Mesothelial cell of epicardium (in vitro differentiated cells): ENCODE measurements around the gene KCNAB1. TPM values are rescaled to one million over a fixed set of nuclear protein-coding genes. Genes with fewer than 3 reads are reported as not detected.

ENCODE experiments used
- DNase-seq, 2 experiments: peaks; one replicate each; pipeline ENCODE4 v3.0.0; 2021; ENCODE audit warnings: low spot score in 2 of 2; ENCODE audit not compliant: unreplicated experiment in 2 of 2
- H3K27ac Mint-ChIP-seq: 2 replicates; pipeline ENCODE4 v1.8.0; 2021; ENCODE audit warnings: mixed read lengths
- H3K27me3 Mint-ChIP-seq: 2 replicates; pipeline ENCODE4 v1.8.0; 2021; ENCODE audit warnings: low read depth, mixed read lengths
- H3K36me3 Mint-ChIP-seq: 2 replicates; pipeline ENCODE4 v1.8.0; 2021; ENCODE audit warnings: mixed read lengths
- H3K4me1 Mint-ChIP-seq: 2 replicates; pipeline ENCODE4 v1.8.0; 2021; ENCODE audit warnings: mixed read lengths
- H3K4me3 Mint-ChIP-seq: 2 replicates; pipeline ENCODE4 v1.8.0; 2021; ENCODE audit warnings: mild to moderate bottlenecking, moderate library complexity, mixed read lengths
- H3K9me3 Mint-ChIP-seq: 2 replicates; pipeline ENCODE4 v1.8.0; 2021; ENCODE audit warnings: mixed read lengths
- total RNA-seq: library from RNA; stranded (reverse); gene quantifications from 3 replicates; pipeline ENCODE4 v1.2.1, GENCODE V29; 2021
- TF ChIP-seq, protein P1 (sequence below): fragments of 200-600 bp; sonication (generic); IDR thresholded peaks from one replicate; pipeline ENCODE4 v1.5.0; 2021; ENCODE audit warnings: antibody characterized with exemption; ENCODE audit not compliant: unreplicated experiment

The KCNAB1 gene
- total RNA-seq, 1 donor from 2014 or later: 3.7 TPM

DNA sequence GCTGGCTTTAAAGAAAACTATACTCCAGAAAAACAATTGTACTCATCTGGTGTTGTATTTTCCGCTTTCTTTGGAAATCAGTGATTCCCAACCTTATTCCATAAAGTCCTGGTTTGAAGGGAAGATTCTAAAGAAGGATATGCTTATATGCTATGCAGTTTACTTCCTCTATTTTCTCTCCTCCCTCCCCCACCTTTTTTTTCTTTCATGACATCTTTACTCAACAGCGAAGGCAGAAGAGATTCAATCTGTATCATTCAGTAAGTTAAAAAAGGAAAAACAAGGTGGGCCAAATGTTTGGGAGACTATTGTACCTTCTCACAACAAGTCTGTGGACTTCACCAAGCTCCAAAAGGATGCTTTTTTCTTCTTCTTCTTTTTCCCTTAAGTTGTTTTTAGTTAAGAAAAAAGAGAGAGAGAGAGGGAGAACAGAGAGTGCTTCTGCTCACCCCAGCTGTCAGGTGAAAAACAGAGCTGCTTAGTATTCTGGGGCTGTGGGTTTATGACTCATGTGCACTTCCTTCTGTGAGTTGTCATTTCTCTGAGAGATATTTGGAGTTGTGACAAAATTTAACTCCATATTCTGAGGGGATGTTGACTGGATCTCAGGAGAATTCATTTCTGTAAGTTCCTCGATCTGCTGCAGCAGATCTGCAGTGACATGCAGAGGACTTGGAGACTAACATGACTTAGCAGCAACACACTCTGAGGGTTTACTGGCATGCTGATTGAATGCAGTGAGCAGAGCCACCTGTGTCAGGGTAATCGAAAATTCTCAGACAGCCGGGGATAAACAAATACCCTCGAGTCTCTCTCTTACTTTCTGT is 363.8 kb downstream of the KCNAB1 start:
- Mint-ChIP-seq H3K4me3 (no peak overlapping the region), H3K4me1 (peaks cover 27% of the 10 kb centered on the region), H3K9me3 (no peaks in the 10 kb centered on the region), H3K27ac (peak overlapping the region; percentile 58), H3K36me3 (no peaks in the 10 kb centered on the region), H3K27me3 (no peaks in the 10 kb centered on the region)
- no peak for DNase-seq
- TF ChIP-seq, protein P1, sequence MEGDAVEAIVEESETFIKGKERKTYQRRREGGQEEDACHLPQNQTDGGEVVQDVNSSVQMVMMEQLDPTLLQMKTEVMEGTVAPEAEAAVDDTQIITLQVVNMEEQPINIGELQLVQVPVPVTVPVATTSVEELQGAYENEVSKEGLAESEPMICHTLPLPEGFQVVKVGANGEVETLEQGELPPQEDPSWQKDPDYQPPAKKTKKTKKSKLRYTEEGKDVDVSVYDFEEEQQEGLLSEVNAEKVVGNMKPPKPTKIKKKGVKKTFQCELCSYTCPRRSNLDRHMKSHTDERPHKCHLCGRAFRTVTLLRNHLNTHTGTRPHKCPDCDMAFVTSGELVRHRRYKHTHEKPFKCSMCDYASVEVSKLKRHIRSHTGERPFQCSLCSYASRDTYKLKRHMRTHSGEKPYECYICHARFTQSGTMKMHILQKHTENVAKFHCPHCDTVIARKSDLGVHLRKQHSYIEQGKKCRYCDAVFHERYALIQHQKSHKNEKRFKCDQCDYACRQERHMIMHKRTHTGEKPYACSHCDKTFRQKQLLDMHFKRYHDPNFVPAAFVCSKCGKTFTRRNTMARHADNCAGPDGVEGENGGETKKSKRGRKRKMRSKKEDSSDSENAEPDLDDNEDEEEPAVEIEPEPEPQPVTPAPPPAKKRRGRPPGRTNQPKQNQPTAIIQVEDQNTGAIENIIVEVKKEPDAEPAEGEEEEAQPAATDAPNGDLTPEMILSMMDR: no peak

GRCh38 chr3:156488767-156489166 is 368.4 kb downstream of the KCNAB1 start:
- H3K27me3 Mint-ChIP-seq: no peaks in the 10 kb centered on the region
- no peak overlapping the region for H3K27ac Mint-ChIP-seq
- no peaks in the 10 kb centered on the region for H3K36me3 Mint-ChIP-seq
- no peak overlapping the region for H3K4me3 Mint-ChIP-seq
- TF ChIP-seq, protein P1: no peak
- DNase-seq: no peak
- no peaks in the 10 kb centered on the region for H3K9me3 Mint-ChIP-seq
- peaks cover 10% of the 10 kb centered on the region for H3K4me1 Mint-ChIP-seq

DNA sequence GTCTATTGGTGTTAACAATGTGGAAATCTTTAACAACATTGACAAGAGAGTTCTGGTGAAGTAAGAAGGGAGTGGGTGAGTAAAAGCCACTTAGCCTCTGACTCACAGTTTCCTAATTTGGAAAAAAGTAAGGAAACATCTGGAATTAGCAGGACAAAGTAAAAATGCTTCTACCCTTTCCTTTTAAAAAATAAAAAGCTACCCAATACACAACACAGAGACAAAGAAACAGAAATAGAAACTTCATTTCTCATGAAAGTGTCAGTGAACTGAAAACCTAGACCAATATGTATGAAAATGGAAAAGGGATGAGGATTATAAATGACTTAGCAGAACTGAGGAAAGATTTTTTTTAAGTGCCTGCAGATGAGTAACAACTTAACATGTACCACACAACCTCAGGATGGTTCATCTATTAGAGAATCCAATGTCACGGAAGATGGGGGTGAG is 369.1 kb downstream of the KCNAB1 start:
- Mint-ChIP-seq H3K4me1 (peaks cover 3% of the 10 kb centered on the region), H3K27ac (no peak overlapping the region), H3K4me3 (no peak overlapping the region), H3K36me3 (no peaks in the 10 kb centered on the region), H3K27me3 (no peaks in the 10 kb centered on the region), H3K9me3 (no peaks in the 10 kb centered on the region)
- DNase-seq: no peak
- TF ChIP-seq, protein P1: no peak

GRCh38 chr3:156491192-156491591 is 370.8 kb downstream of the KCNAB1 start:
- peaks cover under 1% of the 10 kb centered on the region for H3K9me3 Mint-ChIP-seq
- TF ChIP-seq, protein P1: no peak
- no peak for DNase-seq

DNA sequence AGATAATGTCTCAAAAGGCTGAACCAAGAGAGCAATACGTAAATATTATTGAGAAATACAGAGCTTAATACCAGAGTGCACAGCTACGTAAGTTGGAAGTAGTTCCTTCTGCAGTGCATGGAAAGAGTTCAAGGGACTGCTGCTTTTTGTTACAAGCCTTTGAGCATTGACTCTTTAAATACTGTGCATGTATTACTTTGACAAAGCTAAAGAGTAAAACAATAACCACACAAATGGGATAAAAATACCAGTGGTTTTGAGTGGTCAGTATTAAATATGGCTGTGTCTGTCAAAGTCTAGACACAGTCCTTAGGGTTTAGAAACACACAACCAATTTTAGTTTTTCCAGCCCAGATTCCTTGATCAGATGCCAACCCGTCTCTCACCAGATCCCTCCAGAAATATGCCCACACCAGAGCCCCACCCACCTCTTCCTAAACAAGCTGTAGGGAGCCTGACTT is 372.5 kb downstream of the KCNAB1 start:
- no peak overlapping the region for H3K27ac Mint-ChIP-seq
- DNase-seq: no peak

More at GRCh38 chr3:156491192-156491591, 370.8 kb downstream of the KCNAB1 start:
- Mint-ChIP-seq H3K27me3 (no peaks in the 10 kb centered on the region), H3K4me3 (no peak overlapping the region), H3K4me1 (no peaks in the 10 kb centered on the region), H3K27ac (no peak overlapping the region), H3K36me3 (no peaks in the 10 kb centered on the region)

More for the DNA sequence above, 372.5 kb downstream of the KCNAB1 start:
- TF ChIP-seq, protein P1: no peak
- H3K9me3 Mint-ChIP-seq: peaks cover 7% of the 10 kb centered on the region
- H3K4me3 Mint-ChIP-seq: no peak overlapping the region
- peaks cover 4% of the 10 kb centered on the region for H3K36me3 Mint-ChIP-seq
- no peaks in the 10 kb centered on the region for H3K27me3 Mint-ChIP-seq
- H3K4me1 Mint-ChIP-seq: peaks cover 1% of the 10 kb centered on the region
